Activated T-cell treated with anti-CD3 and anti-CD28 coated beads, Interleukin-2, amount 50 U/mL, for 48 hours (primary cell): ENCODE results near the gene NTNG2.
A peak's percentile ranks its signal among the peaks of the same experiment; 100 is the strongest.

Experiments
- DNase-seq, 2 experiments: peaks; one replicate each; pipeline ENCODE4 v3.0.0-alpha.2; 2020

NTNG2 gene

DNA sequence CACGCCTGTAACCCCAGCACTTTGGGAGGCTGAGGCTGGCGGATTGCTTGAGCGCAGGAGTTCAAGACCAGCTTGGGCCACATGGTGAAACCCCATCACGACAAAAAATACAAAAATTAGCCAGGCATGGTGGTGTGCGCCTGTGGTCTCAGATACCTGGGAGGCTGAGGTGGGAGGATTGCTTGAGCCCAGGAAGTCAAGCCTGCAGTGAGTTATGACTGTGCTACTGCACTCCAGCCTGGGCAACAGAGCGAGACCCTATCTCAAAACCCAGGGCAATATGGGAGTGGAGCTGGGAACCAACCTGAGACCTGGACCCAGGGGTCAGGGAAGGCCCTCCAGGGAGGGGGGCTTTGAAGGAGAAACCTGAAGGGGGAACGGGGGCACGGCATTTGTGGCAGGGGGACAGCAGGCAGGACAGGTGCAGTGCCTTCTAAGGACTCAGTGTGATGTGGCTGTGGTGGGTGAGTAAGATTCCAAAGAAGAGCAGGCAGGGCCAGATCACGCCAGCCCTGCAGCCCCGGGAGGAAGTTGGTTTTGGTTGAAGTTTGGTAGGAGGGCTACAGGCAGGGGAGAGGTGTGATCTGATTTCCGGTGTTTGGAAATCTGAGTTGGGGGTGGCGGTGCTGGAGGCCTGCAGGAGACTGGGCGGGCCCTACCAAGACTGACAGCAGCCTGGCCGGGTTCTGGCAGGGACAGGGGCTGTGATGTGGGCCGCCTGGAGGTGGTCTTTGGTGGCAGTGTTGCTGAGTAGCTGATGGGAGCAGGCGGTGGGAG lies 46.2 kb downstream of the NTNG2 start:
- peak; percentile 44 to 56 for DNase-seq

DNA sequence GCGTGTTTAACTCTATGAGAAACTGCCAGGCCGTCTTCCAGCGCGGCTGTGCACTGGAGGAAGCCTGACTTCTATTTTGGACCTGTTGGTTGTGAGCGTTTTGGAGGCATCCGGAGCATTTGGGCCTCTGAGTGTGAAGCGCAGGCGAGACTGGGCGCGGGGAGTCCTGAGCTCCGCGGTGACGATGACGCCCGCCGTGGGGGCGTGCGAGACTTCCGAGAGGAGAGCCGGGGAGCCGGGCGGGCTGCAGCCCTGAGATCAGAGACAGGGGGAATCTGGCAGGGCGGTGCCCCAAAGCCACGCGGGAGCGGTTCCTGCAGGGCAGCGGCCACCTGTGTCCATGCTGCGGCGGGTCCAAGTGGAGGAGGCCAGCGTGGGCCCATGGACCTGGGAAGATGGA lies 47.4 kb downstream of the NTNG2 start:
- DNase-seq, result no peak

DNA sequence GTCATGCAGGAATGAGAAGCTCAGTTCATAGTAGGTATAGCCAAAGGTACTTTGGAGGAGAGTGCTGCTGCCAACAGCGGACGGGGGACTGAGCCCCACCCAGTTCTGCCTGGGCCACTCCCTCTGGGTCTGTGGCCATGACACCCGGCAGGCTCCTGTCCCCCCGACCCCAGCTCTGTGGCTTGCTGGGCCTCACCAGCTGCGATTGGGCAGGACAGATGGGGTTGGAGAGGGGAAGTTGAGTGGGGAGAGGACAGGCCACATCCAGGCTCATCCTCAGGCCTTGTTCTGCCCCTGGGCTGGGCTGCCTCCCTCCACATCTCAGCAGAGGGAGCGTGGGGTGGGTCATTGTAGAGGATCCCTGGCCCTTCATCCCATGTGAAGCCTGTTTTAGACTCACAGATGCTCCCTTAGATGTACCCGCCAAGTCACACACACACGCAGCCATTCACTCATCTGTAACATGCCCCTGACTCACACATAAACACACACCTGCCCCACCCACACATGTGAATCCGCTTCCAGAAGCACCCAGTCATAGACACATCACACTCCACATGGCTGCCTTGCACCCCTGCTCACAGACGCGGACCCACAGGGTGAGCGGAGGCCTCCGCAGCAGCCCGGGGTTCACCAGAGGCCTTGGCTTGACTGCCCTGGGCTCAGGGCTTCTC lies 48.8 kb downstream of the NTNG2 start:
- DNase-seq, result peak; percentile 37 to 53

DNA sequence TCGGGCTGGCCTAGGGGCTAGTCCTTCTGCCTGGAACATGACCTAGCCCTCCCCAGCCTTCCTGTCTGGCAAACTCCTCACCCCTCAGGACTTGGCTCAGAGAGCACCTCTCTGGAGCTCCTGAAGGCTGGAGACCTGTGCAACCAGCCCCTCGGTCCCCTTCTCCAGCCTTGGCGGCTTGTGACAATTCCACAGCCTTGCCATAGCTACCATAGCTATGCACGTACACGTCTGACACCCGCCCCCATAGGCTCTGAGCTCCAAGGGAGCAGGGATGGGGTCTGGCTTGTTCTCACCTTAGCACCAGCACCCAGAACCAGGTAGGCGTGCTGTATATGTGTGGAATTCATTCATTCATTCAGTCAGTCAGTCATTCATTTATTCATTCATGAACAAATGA lies 49.7 kb downstream of the NTNG2 start:
- no peak for DNase-seq

DNA sequence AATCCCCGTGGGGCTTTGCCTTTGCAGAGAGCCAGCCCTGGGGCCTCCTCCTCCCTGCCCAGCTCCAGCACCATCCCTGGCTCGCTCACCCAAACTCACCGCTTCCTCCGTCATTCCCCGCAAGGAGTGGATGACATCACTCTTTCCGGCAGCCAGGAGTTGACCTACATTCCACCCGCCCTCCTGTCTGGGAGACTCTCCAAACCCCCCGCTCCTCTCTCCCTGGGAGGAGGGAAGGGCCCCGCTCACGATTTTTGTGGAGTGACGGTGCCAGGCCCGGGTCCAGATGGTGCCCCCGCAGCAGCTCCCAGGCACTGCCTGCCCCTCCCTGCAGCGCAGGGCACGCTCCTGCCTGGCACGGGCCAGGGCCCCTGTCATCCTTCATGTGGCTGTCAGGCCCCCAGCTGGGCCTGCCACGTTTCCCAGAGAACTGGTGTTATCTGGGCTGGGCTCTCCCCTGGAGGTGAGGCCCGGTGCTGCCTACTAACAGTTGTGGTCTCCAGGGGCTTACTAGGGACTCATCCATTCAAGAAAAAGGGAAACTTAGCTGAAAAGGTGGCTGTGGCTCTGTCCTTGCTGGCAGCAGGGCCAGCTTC lies 52.3 kb downstream of the NTNG2 start:
- DNase-seq, result no peak

DNA sequence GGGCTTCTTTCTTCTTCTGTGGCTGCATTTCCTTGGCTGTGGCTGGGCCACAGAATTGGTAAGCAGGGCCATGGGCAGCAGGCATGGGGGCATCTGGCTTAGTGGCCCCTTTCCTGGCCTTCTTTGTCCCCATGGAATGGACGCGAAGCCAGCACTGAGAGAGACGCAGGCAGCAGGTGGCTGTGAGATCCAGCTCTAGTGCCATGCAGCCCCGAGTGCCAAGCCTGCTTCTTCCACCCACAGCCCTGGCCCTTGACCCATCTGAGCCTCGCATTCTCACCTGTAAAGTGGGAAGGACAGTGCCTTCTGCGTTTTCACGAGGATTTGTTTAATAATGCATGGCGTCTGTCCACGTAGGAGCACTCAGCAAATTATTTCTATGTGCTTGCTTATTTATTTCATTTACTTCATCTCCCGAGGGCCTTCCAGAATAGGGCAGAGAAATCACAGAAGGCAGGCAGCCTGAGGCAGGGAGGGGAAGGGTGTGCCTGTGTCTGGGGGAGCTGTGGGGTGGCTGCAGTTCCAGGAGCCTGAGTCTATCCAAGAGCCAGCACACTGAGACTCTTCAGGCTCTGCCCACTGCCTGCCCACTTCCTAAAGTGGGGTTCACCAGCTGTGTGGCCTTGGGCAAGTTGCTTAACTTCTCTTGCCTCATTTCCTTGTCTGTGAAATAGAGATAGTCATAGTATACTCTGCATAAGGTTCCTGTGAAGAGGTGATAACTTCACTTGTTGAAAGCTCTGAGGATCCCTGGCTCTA lies 55.2 kb downstream of the NTNG2 start:
- no peak for DNase-seq

DNA sequence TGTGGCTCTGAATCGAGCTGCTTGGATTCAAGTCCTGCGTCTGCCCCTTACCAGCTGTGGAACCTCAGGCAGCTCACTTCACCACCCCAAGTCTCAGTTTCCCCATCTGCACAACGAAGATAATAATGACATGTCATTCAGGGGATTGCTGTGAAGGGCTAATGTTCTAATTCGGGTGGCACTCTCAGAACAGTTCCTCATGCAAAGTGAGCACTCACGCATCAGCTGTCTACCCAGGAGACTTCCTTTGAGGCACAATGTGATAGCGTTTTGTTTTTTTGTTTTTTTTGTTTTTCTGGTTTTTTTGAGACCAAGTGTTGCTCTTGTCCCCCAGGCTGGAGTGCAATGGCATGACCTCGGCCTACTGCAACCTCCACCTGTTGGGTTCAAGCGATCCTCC lies 56.4 kb downstream of the NTNG2 start:
- DNase-seq, result no peak

DNA sequence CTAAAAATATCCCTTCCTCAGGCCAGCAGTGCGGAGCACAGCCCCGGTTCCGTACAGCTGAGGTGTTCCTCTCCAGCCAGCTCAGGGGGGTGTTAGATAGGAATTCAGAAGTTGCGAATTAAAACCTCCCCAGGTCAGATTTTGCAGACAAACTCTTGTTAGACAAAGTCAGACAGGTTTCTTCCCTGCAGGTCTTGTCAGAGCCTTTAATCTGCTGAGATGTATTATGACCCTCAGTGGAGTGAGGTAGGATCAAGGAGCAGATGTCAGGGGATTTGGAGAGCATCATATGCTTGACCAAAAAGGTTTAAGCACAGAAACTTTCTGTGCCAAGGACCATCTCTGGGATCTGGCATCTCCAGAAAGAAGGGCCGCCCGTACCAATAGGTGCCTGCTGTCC lies 60.1 kb downstream of the NTNG2 start:
- no peak for DNase-seq

DNA sequence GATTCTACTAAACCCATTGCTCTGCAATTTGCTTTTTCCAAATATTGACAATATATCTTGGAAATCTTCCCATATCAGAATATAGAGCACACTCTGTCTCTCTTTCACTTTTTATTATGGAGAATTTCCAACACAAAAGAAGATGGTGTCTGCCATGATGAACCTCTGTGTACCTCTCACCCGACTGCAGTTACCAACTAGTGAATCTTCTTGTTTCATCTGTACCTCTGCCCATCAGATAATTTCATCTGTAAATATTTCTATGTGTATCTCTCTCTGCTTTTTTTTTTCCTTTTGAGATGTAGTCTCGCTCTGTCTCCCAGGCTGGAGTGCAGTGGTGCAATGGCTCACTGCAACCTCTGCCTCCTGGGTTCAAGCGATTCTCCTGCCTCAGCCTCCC lies 62.8 kb downstream of the NTNG2 start:
- no peak for DNase-seq

DNA sequence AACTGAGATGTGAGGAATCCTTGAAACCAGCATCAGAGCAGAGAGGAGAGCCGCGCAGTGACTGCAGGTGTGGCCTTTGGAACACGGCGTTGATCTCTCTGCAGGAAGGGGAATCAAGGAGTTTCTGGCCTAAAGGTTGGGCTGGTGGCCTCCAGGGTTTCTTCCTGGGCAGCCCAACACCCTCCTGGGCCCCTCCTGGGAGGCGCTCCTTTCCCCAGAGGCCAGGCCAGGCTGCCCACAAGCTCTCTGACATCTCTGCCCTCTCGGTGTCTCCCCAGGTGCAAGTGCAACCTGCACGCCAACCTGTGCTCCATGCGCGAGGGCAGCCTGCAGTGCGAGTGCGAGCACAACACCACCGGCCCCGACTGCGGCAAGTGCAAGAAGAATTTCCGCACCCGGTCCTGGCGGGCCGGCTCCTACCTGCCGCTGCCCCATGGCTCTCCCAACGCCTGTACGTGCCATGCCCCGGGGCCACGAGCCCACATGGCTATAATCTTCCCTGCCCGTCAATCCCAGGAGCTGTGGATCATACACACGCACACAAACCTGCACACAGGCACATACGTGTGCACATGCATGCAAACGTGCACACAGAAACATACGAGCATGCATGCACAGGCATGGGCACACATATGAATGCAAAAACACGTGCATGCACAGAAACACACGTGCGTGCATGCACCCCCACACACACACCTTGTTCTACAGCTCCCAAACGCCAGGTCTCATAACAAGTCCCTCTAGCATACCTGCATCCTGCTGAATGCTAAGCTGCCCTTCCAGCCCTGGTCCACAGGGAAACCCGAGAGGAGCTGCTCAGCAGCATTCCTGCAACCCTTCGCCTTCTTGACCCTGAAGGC lies 64.9 kb downstream of the NTNG2 start:
- DNase-seq, result no peak

DNA sequence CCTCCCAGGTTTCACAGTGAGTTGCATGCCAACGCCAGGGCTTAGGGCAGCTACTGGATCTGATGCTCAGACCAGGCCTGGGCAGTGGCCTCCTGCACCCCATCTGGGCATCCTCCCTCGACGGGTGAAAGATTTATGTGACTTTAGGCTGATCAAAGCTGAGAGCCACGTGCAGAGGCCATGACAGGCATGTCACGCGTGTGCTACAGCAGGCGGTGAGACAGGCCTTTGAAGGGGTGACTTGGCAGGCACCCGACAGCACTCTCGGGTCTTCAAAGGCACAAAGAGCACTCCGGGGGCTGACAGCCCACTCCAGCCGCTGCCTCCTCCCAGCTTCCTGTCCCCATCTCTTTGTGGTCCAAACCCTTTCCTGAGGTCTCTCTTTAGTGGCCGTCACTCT lies 66.2 kb downstream of the NTNG2 start:
- DNase-seq, result no peak

DNA sequence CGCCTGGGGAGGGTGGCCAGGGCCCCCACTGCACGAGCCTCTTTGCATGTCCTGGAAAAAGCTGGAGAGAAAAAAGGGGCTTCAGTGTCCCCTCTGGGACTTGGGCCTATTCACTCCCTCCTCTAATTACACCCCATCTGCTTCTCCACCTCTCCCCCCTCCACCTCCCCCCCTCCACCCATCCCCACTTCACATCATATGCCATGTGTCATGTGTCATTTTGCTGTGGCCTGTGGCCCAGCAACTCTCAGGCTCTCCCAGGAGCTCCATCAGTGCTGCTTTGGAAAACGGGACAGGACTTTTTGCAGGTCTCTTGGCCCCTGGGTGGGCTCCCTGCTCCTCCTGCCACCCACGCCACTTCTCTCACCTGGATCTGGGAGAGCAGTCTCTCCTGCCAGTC lies 68.7 kb downstream of the NTNG2 start:
- no peak for DNase-seq

DNA sequence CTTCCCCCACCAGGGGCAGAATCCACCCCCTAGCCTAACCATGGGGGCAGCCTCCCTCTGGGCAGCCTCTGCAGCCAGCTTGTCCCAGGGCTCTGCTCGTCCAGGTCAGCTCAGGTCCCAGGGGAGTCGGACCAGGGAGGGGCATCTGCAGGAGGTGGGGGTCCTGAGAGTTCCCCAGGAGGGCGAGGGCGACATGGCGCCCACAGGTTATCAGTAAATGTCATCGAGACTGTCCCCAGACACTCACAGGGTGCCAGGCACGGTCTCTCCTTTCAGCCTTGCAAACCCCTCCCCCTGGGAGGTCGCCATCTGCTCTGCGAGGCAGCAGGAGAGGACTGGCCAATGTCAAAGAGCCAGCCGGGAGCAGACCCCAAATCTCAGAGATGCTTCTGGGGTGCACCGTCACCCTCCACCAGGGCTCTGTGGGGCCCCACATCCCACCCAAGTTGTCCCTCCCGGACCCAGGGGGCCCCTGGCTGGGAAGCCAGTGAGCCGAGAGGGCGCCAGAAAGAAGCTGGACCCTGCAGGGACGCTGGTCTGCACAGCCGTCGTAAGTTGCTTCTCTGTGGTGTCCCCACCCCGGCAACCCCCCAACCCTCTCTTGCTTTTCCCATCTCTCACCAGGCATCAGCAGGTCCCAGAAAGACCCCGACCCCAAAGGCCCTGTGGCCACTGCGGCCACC lies 69.3 kb downstream of the NTNG2 start:
- DNase-seq, result no peak

DNA sequence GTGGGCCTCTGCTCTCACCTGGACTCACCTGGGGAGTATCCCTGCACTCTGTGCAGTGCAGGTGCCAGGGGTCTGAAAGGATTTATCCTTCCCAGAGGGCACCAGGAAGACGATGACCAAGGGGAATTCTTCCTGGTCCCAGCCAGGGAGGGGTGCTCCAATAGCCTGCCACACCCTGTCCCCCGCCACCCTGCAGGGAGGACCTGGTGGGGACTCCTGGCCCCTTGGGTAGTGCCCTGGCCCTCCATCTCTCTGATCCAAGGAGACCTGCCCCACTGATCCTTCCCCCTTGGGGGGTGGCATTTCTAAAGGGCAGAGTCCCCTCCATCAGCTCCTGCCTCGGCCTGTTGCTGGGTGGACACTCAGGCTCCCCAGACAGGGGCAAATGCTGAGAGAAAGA lies 70.7 kb downstream of the NTNG2 start:
- DNase-seq, result no peak

DNA sequence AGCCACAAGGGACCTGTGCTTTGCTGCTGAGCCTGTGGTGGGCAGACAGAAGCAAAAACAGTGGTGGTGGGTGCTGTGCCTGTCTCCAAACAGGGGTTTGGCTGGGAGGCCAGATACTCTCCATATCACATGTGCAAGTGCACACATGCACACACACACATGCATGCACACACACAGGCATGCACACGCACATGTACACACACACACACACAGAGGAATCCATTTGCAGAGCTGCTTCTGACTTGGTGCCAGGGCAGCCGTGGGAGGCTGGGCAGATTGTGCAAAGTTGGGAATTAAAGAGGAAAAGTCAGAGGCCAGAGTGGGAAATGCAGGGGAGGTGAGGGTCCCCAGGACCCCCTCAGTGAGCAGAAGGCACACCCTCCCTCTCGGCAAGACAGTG lies 71.3 kb downstream of the NTNG2 start:
- no peak for DNase-seq

DNA sequence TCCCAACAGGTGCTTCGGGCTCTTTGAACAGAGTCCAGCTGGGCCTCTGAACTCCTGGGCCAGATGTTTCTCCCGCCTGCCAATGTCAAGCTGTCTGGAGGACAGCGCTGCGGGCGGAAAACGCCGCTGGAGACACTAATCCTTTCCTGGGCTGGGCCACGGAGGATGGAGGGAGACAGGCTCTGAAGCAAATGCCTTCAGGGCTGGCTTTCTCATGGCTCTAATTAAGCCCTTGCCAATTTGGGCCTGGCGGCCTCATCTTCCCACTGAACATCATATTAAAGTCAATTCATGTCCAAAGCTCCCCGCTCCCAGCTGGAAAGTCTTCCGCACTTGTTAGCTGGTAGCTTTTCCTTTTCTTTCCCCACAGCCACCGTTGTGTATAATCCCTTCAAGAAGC lies 72.7 kb downstream of the NTNG2 start:
- no peak for DNase-seq

DNA sequence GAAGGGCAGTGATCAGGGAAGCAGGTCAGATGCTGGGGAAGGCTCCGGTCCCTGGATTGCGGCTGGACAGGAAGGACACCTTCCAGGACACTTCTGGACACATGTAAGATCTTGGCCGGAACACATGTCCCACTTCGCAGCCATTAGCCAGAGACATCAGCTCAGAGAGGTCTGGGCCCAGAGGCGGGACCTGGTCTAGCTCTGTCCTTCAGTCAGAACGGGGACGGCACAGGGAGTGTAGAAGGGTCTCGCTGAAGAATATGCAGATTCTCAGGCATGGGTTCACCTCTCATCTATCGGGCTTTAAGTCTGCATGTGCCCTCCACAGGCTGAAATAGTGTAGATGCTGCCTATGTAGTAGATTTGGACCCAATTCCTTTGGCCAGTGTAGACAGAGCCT lies 73.3 kb downstream of the NTNG2 start:
- no peak for DNase-seq

DNA sequence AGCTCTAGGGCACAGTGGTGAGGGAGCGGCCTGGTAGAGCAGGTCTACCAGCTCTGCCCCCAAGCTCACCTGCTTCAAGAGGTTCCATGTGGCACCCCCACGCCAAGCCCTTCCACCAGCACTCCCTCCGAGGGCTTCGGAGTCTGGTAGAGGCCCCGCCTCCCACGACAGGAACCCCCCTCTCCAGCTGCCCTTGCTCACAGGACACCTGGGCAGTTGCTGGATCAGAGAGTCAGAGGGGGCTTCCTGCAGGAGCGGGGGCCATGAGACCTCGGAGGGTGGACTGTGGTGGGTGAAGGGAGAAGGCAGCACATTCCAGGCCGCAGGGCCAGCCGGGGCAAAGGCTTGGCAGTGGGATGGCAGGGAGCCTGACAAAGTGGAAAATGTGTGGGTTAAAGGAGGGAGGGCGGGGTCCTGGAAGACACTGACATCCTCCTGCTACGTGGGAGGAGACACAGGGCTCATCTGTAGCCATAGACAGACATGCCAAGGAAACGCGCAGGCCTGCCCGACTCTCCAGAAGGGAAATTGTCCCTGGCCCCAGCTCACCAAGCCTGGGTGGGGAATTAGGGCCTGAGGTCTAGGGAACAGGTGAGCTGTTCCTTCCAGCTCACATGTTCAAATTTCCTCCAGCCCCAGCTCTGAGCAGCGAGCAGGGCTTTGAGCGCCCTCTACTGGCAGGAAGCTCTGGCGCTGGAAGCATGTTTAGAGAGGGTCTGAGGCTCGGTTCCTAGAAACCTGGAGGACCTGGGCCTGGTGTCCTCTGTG lies 74.2 kb downstream of the NTNG2 start:
- peak; percentile 88 to 89 for DNase-seq

DNA sequence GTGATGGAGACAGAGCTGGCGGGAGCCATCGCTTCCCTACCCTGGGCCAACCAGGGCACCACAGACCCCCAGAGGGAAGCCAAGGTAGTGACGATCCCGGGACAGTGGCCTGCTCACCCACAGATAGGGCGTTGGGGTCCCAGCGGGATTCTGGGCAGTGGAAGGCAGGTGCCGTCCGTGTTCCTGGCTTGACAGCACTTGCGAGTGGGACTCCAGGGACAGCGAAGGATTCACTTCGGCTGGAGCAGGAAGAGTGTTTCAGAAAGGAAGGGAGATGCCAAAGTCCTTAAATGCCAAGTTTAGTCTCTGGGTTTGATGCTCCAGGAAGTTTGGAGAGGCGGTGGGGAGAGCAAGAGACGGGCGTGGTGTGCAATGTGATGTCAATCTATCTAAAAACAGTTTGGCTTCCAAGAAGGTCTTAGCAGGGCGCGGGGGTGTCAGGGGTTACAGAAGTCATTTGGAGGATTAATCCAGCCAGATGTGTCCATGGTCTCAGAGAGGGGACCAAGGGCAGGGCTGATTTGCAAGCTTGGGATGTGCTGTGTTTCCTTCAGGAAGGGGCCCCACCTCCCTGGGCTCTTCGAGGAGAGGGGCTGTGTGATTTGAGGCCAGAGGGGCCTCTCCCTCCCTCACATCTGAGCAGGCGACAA lies 74.9 kb downstream of the NTNG2 start:
- no peak for DNase-seq

DNA sequence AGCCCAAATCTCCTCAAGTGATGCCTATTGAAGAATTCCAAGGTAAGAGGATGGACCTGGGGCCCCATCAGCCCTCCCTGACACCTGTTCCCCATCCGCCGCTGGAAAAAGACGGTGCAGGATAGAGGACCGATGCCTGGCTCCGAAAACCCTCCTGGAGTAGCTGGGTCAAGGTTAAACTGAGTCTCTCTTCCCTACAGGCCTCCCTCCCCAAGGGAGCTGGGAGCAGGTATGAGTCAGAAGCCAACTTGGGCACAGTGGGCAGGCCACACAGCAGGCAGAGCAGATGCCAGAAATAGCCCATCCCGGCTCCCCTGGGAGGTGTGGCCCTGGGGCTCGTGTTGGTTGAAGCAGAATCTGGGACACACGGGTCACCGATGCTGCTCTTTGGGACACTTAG lies 75.6 kb downstream of the NTNG2 start:
- DNase-seq, result no peak
